Measurements from ENCODE around the gene PEG3.
"Not testable (repeated sequence)": the region's sequence is repeated elsewhere in the genome, so short reads cannot be mapped to it uniquely, and the experiment has no call there.

The PEG3 gene

DNA sequence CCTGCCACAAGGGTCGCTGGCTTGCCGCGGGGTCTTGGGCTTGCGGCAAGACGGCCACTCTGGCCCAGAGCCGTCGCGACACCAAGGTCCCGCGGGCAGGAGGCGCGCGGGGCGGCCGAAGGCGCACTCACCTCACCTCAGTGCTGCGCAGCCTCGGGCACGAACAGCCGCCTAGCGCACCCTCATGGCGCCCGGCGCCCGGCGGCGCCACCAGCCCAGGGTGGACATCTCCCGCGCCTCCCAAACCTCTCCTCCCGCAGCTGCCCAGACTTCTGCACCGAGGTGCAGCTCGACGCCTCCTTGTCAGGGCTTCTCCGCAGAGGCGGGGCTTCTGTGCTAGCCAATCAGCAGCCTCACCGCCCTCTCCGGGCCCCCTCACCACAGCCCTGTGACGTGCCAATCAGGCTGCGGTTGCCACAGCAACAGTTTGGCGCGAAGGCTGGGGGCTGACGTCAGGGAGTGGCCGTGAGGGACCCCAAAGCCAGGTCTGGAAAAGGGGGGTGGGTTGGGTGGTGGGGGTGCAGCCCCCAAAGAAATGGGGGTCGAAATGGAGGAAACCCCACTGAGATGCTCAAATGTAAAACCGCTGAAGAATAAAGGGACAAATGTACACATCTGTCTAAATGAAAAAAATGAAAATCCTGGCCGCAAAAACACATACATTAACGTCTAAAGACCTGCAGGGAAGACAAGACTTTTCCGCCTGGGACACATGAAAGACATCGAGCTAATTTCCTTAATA lies at the start of gene PEG3, which contains the start of gene ZIM2:
Gene PEG3, minus strand, starts transcription at position 276 of the 742 bp plus-strand sequence. CDS start 16,071 bp downstream, outside the sequence.
Gene ZIM2, minus strand, starts transcription at position 276 of the 742 bp plus-strand sequence. CDS start 16,449 bp downstream, outside the sequence.
- no peak for DNase-seq

DNA sequence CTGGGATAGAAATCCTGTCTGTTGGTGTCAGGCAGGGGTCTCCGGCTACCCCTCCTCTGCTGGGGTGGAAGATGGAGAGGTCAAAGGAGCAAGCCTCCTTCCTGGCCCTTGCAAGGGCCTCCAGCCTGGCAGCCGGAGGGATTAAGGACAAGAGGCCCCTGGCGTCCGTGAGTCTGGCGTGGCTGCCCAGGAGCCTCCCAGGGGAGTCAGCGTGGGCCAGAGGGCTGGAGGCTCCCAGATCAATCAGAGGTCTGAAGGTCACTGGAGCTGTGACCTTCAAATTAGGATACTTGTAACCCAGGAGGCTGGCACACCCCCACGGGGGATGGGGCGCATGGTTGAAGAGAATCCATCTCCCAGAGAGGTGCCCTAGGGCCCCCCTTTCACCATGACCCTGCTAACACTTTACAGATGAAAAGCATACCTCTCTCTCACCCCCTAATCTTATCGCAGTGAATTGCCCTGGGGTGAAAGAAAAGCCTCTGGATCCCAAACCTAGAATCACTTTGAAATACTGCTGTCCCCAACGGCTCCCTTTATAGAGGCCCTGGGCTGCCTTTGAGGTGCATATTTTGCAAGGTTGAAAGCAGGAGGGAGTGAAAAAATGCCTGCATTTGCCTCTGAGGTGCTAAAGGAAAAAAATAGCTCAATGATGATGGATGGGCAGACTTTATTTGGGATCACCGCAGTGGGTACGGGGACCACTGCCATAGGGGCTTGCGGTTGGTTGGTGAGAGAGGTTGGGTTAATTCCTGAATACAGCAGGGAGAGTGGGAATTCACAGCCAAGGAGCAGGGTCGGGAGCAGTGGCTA lies 44.9 kb upstream of the PEG3 start:
- no peak for DNase-seq

DNA sequence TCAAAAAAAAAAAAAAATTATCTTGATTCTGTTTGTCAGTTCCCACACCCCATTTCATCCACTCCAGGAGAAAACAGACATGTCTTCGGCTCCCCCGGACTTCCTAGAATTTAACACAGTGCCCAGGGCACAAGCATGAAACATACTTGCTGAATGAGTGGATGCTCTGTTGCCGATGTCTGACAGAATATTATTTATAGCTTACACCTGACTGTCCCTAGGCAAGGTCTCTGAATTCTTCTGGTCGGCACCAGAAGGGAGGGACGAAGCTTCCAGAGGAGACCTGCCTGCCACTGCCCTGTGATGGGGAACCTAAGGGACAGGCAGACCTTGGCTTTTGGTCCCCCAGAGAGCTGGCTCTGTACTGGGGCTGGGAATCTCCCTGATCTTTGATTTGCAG lies 43.9 kb upstream of the PEG3 start:
- DNase-seq, result no peak

DNA sequence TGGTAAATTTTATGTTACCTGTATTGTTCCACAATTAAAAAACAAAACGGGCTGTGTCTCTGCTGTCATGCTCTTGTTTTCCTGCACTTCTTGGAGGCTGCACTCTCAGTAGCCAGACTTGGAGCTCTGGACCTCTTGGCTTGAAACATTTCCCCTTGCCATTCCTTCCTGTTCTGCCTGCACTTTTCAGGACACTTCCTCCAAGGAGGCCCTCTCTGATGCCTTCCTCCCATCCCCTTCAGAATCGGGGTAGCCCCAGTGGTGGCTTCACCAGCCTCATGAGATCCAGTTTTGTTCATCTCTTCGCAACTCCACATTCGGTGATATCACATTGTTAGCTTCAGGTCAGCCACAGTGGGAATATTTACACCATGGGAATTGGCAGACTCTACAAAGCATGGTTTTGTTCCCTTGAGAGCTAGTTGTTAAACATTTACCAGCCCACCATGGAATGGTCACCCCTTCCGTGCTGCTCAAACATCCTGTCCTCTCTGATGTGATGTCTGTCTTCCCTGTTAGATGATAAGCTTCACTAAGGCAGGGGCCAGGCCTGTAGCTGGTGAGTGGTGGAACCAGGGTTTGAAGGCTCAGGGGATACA lies 40.2 kb upstream of the PEG3 start:
- DNase-seq, result no peak

DNA sequence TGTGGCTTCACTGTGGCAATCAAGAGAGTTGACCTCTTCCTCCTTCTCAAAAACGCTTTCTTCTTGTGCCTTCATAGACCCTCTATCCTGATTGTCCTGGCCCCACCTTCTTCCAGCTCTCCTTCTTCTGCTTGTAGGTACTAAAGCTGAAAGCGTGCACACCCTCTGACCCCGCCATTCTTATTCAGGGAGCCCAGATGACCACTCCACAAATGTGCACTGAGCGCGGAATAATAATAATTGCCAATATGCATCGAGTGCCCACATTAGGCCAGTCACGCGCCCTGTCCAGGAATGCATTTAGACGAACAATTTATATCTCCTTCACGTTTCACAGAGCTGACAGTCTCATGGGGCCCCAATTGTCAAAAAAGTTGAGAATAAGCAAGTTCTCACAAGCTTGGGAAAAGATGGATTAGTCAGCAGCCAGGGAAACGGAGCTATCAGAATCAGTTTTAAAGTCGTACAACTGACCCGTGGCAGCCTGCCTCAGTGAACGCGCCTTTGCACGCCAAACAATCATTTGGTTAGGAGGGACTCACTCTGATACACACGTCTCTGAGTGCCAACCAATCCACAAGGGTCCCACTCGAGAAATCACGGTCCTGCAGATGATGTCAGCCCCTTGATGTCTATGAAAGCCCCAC lies 36.7 kb upstream of the PEG3 start:
- DNase-seq, result no peak

DNA sequence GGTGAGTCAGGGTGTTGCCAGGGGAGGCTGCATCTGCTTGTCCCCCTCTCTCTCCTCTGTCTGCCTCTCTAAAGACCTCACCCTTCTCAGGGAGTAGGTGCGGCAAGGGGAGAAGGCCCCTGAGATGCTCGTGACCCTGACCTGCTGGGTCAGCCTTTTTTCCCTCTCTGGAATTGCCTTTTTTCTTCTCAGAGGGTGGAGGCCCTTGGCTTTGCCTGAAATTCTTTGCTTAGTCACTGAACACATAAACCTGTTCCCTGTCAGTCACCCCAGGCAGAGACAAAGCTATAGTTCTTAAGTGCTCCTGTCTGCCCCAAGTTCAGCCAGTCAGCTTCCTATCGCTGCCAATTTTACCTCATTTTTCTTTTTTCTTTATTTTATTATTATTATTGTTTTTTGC lies 35.2 kb upstream of the PEG3 start:
- no peak for DNase-seq

DNA sequence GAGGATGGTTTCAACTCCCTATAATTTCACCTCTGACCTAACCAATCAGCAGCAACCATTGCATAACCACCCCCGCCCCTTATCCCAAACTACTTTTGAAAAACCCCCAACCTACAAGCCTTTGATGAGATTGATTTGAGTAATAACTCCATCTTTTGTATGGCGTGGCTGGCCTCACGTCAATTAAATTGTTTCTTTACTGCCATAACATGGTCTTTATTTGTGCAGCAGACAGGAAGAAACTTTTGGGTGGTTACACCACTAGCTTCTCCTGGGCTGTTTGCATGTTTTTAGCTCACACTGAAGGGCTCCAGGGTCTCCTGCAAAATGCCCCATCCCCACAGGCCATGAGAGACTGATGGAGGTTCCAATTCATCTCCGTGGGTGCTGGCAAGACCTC lies 34.0 kb upstream of the PEG3 start:
- DNase-seq, result no peak

DNA sequence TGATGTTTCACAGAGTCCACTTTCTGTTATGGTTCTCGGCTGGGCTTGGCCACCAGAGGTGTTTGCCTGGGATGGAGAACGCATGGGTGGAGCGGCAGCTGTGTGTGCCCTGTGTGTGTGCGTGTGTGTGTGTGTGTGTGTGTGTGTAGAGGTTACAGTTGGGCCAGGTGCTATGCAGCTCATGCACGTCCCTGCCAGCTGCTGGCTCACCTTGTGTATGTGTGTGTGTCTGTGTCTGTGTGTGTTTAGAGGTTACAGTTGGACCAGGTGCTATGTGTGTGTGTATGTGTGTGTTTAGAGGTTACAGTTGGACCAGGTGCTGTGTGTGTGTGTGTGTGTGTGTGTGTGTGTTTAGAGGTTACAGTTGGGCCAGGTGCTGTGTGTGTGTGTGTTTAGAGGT lies 33.0 kb upstream of the PEG3 start:
- no peak for DNase-seq

DNA sequence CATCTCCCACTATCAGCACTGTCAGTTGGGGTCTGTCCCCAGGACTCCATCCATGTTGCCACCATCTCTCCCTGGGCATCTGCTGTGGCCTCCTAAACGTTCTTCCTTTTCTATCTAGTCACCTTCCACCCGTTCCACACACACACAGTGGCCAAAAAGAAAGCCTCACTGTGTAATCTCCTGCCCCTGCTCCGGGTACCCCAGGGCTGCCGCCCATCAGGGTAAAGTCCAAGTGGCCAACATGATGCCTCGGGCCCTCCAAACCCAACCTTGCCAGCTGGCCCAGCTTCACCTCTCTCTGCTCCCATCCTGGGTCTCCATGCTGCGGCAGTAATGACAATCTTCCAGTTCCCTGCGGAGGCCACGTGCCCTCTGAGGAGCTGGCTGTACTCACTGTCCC lies 29.4 kb upstream of the PEG3 start:
- DNase-seq, result no peak

DNA sequence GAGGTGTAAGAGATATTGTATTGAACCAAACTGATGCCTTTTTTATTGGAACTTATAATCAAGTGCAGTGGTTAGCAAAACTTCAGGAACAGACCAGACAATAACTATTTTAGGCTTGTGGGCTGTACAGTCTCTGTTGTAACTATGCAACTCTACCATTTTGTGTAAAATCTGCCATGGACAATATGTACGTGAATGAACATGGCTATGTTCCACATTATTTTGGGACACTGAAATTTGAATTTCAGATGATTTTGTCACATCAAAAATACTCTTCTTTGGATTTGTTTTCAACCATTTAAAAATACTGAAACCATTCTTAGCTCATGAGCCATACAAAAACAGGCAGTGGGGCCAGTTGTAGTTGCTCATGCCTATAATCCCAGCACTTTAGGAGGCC lies 27.9 kb upstream of the PEG3 start:
- no peak for DNase-seq

DNA sequence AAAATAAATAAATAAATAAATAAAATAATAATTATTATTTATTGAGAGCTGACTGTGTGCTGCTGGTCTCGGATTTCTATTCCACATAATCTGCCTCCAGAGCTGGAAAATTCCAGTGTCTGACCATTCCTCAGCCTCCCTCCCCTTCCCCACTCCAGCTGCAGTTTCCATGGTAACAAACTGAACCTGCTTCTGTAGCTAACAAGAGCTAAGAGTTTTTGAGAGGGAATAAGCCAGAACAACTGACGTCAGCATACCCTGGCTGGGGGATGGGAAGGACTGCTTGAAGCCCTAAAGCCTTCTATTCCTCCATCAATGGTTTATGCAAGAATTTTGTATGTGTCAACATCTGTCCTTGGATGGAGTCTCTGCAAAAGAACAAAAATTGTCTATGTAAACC lies 26.0 kb upstream of the PEG3 start:
- no peak for DNase-seq

DNA sequence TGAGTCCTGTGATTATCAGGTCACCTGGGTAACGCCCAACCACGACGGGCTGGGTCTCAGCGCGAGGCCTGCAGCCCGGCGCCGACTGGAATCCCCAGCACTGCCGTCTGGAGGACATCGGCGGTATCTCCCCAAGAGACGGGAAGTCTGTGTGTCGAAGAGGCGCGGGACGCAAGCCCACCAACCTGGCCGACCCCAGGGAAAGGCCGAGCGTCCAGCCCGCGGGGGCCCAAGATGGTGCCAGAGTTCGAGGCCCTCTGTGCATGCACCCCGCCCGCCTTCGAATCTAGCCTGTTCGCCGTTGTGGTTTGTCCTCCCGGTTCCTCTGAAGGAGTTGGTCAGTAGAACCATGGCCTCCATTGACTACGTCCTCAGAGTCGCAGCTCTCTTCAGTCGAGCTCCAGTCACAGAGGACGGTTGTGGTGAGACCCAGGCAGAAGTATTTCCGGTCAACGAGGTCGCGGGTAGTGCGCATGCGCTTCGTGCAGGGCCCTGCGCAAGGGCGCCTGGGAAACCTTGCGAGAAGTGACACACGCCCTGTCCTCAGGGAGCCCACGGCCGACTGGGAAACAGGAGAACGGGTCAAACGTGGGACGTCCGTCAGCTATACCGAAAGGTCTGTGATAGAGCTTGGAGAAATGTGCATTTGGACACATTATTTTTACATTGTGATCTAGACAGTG lies 24.1 kb upstream of the PEG3 start:
- no peak for DNase-seq

DNA sequence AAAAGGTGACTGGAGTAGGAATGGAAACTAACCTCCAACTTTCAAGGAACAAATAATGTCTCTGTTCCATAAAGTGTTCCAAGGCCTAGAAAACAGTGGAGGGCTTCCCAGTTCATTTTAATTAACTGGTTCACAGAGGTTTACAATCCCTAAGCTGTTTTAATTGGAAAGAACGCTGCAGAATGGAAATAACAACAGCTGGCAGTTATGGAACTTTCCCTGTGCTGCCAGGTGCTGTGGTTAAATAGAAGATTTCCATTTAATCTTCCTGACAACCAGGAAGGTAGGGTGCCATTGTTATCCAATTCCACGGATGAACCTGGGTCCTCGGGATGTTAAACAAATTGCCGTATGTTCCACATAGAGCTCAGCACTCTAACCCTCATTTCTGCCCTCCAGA lies 22.2 kb upstream of the PEG3 start:
- DNase-seq, result no peak

DNA sequence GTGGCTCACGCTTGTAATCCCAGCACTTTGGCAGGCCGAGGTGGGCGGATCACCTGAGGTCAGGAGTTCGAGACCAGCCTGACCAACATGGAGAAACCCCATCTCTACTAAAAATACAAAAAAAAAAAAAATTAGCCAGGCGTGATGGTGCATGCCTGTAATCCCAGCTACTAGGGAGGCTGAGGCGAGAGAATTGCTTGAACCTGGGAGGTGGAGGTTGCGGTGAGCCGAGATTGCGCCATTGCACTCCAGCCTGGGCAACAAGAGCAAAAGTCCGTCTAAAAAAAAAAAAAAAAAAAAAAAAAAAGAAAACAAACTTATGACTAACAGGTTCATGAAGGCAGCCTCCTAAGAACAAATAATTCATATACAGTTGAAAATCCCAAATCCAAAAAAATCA lies 19.9 kb upstream of the PEG3 start:
- not testable (repeated sequence) for DNase-seq

DNA sequence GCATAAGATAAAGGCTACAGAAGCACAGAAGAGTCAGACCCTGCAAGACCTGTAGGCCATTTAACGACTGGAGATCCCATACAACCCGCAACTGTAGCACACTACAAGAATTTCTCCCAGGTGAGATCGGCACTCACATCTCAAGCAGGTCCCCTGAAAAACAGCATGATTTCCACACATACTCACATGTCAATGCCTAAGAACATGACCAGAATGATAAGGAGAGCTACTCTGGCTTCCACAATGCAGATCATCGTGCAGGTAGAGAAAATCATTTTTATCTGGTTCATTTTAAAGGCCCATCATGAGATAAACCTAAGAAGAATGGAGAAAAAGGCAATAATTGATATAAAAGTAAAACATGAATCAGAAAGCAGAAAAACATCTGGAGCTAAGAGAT lies 17.5 kb upstream of the PEG3 start:
- no peak for DNase-seq

DNA sequence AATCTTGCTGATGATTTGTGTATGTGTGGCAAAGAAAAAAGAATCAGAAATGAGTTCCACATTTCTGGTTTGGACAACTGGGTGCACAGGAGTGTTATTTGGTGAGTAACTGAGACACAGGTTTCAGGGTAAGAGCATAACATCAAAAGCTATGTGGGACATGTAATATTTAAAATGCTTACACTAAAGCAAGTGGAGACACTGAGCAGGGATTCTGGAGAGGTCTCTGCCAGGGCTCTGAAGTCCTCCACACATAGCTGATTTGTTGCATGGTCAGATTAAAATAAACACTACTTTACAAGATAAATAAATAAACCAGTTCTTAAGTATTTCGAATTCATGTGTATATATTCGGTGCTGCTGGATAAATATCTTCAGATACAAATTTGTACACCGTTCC lies 16.3 kb upstream of the PEG3 start:
- DNase-seq, result no peak

DNA sequence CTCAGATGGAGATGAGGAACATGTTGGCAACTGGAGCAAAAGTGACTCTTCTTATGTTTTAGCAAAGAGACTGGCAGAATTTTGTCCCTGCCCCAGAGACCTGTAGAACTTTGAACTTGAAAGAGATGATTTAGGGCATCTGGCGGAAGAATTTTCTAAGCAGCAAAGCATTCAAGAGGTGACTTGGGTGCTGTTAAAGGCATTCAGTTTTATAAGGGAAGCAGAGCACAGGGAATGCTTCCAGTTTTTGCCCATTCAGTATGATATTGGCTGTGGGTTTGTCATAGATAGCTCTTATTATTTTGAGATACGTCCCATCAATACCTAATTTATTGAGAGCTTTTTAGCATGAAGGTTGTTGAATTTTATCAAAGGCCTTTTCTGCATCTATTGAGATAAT lies 11.8 kb upstream of the PEG3 start:
- DNase-seq, result not testable (repeated sequence)

DNA sequence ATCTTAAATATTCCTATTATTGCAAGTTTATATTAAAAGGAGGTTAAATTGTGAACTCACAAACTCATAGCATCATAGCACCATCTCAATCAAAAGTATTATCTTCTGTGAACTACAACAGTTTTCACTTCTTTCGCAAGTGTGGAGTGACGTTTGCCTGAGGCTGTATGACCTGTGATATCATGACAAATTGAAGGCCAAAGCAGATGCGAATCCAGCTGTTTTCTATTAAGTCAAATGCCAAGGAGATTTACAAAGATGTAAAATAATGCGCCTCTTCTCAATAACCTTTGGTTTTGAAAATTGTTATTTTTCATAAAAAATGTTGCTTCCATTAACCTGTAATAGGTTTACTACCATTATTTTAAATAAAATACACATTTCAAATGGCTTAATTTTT lies 7.6 kb upstream of the PEG3 start:
- no peak for DNase-seq

DNA sequence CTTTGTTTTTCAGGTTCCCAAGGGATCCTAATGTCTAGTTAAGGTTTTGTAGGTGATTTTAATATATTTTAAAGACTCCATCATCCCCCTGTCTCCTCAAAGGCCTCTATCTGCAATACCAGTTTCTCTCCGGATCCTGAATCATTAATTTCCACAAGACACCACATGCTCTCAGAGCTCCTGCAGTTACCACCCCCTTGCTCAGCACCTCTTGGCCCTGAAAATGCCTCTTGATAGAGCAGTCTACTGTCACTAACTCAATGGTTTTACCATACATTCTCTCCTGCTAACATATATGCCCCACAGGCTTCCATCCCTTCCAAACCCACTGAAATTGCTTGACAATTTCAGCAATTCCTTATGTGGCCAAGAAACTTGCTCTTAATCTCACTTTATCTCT lies 1.9 kb upstream of the PEG3 start:
- DNase-seq, result no peak

DNA sequence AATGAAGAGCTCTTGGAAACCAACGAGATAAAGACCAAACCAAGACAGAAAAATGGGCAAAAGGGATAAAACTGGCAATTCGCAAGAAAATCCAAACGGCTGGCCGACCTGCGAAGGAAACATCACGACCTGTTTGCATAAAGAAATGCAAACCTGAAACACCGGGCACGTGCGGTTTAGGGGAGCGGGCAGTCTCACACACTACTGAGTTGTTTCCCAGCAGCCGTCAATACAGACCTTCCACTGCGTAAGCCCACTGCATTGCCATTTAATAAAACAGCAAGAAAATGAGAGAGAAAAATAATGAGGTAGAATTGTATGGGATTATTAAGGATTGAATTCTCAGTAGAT lies 642 bp upstream of the PEG3 start:
- no peak for DNase-seq

DNA sequence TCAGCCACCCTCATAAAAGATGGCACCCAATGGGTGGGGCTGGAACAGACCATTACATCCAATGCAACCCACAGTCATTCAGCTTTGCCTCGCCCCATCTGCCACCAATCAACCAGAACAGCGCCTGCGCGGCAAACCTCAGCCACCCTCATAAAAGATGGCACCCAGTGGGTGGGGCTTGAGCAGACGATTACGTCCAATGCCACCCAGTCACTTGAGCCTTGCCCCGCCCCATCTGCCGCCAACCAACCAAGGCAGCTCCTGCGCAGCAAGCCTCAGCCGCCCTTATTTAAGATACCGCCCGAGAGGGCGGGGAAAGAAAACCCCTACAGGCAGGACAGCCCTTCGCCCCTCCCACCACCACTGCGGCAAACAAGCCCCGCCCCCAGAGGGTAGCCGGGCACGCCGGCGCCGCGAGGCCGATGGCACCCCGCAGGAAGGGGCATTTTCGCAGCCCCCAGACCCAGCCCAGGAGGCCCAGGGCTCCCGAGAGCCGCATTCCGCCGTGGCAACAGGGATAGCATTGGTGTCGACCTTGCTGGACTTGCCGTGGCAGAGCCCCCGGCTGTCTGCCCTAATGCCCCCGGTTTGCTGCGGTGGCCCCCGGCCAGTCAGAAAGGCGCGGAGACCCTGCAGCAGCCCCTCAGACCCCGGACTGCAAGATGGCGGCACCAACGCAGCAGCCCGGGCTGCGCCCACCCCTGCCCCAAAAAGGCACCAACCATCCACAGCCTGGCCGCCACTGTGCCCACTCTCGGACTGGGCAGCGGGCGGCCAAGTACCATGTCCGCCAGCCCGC lies 675 bp downstream of the PEG3 start:
- DNase-seq, result no peak

All from NCI-H774 (cell line).